Type B pancreatic cell (in vitro differentiated cells): ENCODE results near the gene CCDC93. TPM values are rescaled to one million over a fixed set of nuclear protein-coding genes. Genes with fewer than 3 reads are reported as not detected.

Source experiments
- DNase-seq: peaks from one replicate; pipeline ENCODE4 v3.0.0; 2021; ENCODE audit warnings: mixed read lengths; ENCODE audit not compliant: unreplicated experiment; ENCODE audit errors: extremely low spot score
- H3K27ac Mint-ChIP-seq: 2 replicates; pipeline ENCODE4 v1.8.0; 2021; ENCODE audit warnings: mild to moderate bottlenecking, mixed read lengths
- H3K27me3 Mint-ChIP-seq: 2 replicates; pipeline ENCODE4 v1.8.0; 2021; ENCODE audit warnings: mixed read lengths
- H3K36me3 Mint-ChIP-seq: 2 replicates; pipeline ENCODE4 v1.8.0; 2021; ENCODE audit warnings: mixed read lengths
- H3K4me1 Mint-ChIP-seq: one replicate; pipeline ENCODE4 v1.8.0; 2021; ENCODE audit warnings: mixed read lengths; ENCODE audit not compliant: unreplicated experiment
- H3K4me3 Mint-ChIP-seq: 2 replicates; pipeline ENCODE4 v1.8.0; 2021; ENCODE audit warnings: mild to moderate bottlenecking, mixed read lengths
- H3K9me3 Mint-ChIP-seq: 2 replicates; pipeline ENCODE4 v1.8.0; 2021; ENCODE audit warnings: mixed read lengths
- CTCF ChIP-seq: fragments of 200-600 bp; sonication (generic); conservative IDR thresholded peaks from 2 replicates; pipeline ENCODE4 v1.5.0; 2021; ENCODE audit warnings: antibody characterized with exemption, mild to moderate bottlenecking
- total RNA-seq: library from RNA; stranded (reverse); gene quantifications from 2 replicates; pipeline ENCODE4 v1.2.1, GENCODE V29; 2021; ENCODE audit warnings: low replicate concordance

The CCDC93 gene
- total RNA-seq, 1 donor from 2014 or later: 36.7 TPM

- DNase-seq: no peak
- no peak for TF ChIP-seq CTCF
- H3K36me3 Mint-ChIP-seq: no peaks in the 10 kb centered on the region
- no peak overlapping the region for H3K4me3 Mint-ChIP-seq
- H3K27ac Mint-ChIP-seq: no peak overlapping the region
- H3K27me3 Mint-ChIP-seq: peaks cover 46% of the 10 kb centered on the region
- peaks cover 5% of the 10 kb centered on the region for H3K4me1 Mint-ChIP-seq
- no peaks in the 10 kb centered on the region for H3K9me3 Mint-ChIP-seq
Observed at GRCh38 chr2:118054213-118055008, 40.5 kb upstream of the CCDC93 start.

- Mint-ChIP-seq H3K36me3 (no peaks in the 10 kb centered on the region), H3K27me3 (peaks cover 48% of the 10 kb centered on the region), H3K4me1 (peaks cover 5% of the 10 kb centered on the region), H3K9me3 (no peaks in the 10 kb centered on the region), H3K27ac (no peak overlapping the region), H3K4me3 (no peak overlapping the region)
- no peak for TF ChIP-seq CTCF
- DNase-seq: no peak
Observed at GRCh38 chr2:118053681-118054080, 39.8 kb upstream of the CCDC93 start.

GRCh38 chr2:118052474-118052873 lies 38.6 kb upstream of the CCDC93 start:
- Mint-ChIP-seq H3K36me3 (no peaks in the 10 kb centered on the region), H3K4me3 (no peak overlapping the region), H3K27me3 (peaks cover 60% of the 10 kb centered on the region), H3K4me1 (peaks cover 6% of the 10 kb centered on the region), H3K9me3 (no peaks in the 10 kb centered on the region), H3K27ac (no peak overlapping the region)
- no peak for DNase-seq
- TF ChIP-seq CTCF: no peak

GRCh38 chr2:118051826-118052358 lies 38.0 kb upstream of the CCDC93 start:
- DNase-seq: no peak
- Mint-ChIP-seq H3K9me3 (no peaks in the 10 kb centered on the region), H3K27me3 (peaks cover 63% of the 10 kb centered on the region), H3K27ac (no peak overlapping the region), H3K4me3 (no peak overlapping the region), H3K36me3 (no peaks in the 10 kb centered on the region), H3K4me1 (peaks cover 9% of the 10 kb centered on the region)
- no peak for TF ChIP-seq CTCF

GRCh38 chr2:118050974-118051373 lies 37.1 kb upstream of the CCDC93 start:
- H3K4me1 Mint-ChIP-seq: peaks cover 9% of the 10 kb centered on the region
- H3K4me3 Mint-ChIP-seq: no peak overlapping the region
- peaks cover 67% of the 10 kb centered on the region for H3K27me3 Mint-ChIP-seq
- no peak for TF ChIP-seq CTCF
- H3K9me3 Mint-ChIP-seq: no peaks in the 10 kb centered on the region
- no peak for DNase-seq
- H3K36me3 Mint-ChIP-seq: no peaks in the 10 kb centered on the region
- H3K27ac Mint-ChIP-seq: no peak overlapping the region
